HepG2 (cell line): Measurements from ENCODE around the gene GRM4. TPM values are rescaled to one million over a fixed set of nuclear protein-coding genes. Genes with fewer than 3 reads are reported as not detected.

Experiments used
- CBFB ChIP-seq: sonication (generic); formaldehyde crosslinking; IDR thresholded peaks from 2 replicates; pipeline ENCODE4 v1.4.0; 2020; ENCODE audit warnings: missing genetic modification reagents
- CBX5 ChIP-seq: sonication (generic); formaldehyde crosslinking; IDR thresholded peaks from 2 replicates; pipeline ENCODE4 v1.4.0; 2020; ENCODE audit warnings: missing genetic modification reagents, borderline replicate concordance
- ELF1 ChIP-seq: sonication (generic); formaldehyde crosslinking; IDR thresholded peaks from 2 replicates; pipeline ENCODE4 v1.4.0; 2020; ENCODE audit warnings: missing genetic modification reagents
- ERF ChIP-seq: IDR thresholded peaks from 2 replicates; pipeline ENCODE4 v1.6.1; 2018; ENCODE audit warnings: missing biosample characterization, missing genetic modification reagents
- ETV6 ChIP-seq: sonication (generic); formaldehyde crosslinking; conservative IDR thresholded peaks from 2 replicates; pipeline ENCODE4 v1.4.0; 2020; ENCODE audit warnings: missing genetic modification reagents
- GABPB1 ChIP-seq: IDR thresholded peaks from 2 replicates; pipeline ENCODE4 v1.6.1; 2016; ENCODE audit warnings: mild to moderate bottlenecking, missing genetic modification reagents, moderate library complexity, missing compliant biosample characterization
- GATAD1 ChIP-seq: IDR thresholded peaks from 2 replicates; pipeline ENCODE4 v1.6.1; 2016; ENCODE audit warnings: missing genetic modification reagents, missing compliant biosample characterization
- HDAC2 ChIP-seq: sonication (generic); formaldehyde crosslinking; IDR thresholded peaks from 2 replicates; pipeline ENCODE4 v1.4.0; 2020; ENCODE audit warnings: missing genetic modification reagents
- KLF11 ChIP-seq: IDR thresholded peaks from 2 replicates; pipeline ENCODE4 v1.6.1; 2016; ENCODE audit warnings: missing compliant biosample characterization
- KLF12 ChIP-seq: sonication (generic); formaldehyde crosslinking; IDR thresholded peaks from 2 replicates; pipeline ENCODE4 v1.4.0; 2020; ENCODE audit warnings: missing genetic modification reagents, borderline replicate concordance
- MIER2 ChIP-seq: IDR thresholded peaks from 2 replicates; pipeline ENCODE4 v1.6.1; 2016; ENCODE audit warnings: missing biosample characterization, missing genetic modification reagents
- MTA3 ChIP-seq: sonication (generic); formaldehyde crosslinking; IDR thresholded peaks from 2 replicates; pipeline ENCODE4 v1.4.0; 2020; ENCODE audit warnings: missing genetic modification reagents
- MXD3 ChIP-seq: IDR thresholded peaks from 2 replicates; pipeline ENCODE4 v1.6.1; 2016; ENCODE audit warnings: mild to moderate bottlenecking, missing biosample characterization, missing genetic modification reagents
- PHF5A ChIP-seq: IDR thresholded peaks from one replicate; pipeline ENCODE4 v1.6.1; 2018; ENCODE audit warnings: low read depth, missing genetic modification reagents; ENCODE audit not compliant: unreplicated experiment
- RXRB ChIP-seq: IDR thresholded peaks from 2 replicates; pipeline ENCODE4 v1.6.1; 2016; ENCODE audit warnings: borderline replicate concordance, missing genetic modification reagents, missing compliant biosample characterization
- SMAD3 ChIP-seq: sonication (generic); formaldehyde crosslinking; IDR thresholded peaks from 2 replicates; pipeline ENCODE4 v1.4.0; 2020; ENCODE audit warnings: missing genetic modification reagents
- SNAPC2 ChIP-seq: sonication (generic); formaldehyde crosslinking; IDR thresholded peaks from 2 replicates; pipeline ENCODE4 v1.8.1; 2022; ENCODE audit warnings: mild to moderate bottlenecking, missing genetic modification reagents
- ZBTB26 ChIP-seq: IDR thresholded peaks from 2 replicates; pipeline ENCODE4 v1.6.1; 2016; ENCODE audit warnings: missing compliant biosample characterization, missing genetic modification reagents, borderline replicate concordance
- ZNF557 ChIP-seq: sonication (generic); formaldehyde crosslinking; IDR thresholded peaks from 2 replicates; pipeline ENCODE4 v1.4.0; 2020; ENCODE audit warnings: missing genetic modification reagents
- ZNF615 ChIP-seq: sonication (generic); formaldehyde crosslinking; IDR thresholded peaks from 2 replicates; pipeline ENCODE4 v1.5.0; 2020; ENCODE audit warnings: mild to moderate bottlenecking, missing genetic modification reagents, borderline replicate concordance
- ZNF674 ChIP-seq: sonication (generic); formaldehyde crosslinking; IDR thresholded peaks from 2 replicates; pipeline ENCODE4 v1.5.0; 2020; ENCODE audit warnings: low read depth, mild to moderate bottlenecking, missing genetic modification reagents
- ZNF839 ChIP-seq: sonication (generic); formaldehyde crosslinking; IDR thresholded peaks from 2 replicates; pipeline ENCODE4 v1.4.0; 2020; ENCODE audit warnings: missing genetic modification reagents, mild to moderate bottlenecking, borderline replicate concordance
- polyA plus RNA-seq, 8 experiments: library from polyadenylated mRNA; depleted of rRNA in 3 of 8; stranded (reverse) in 7 of 8; unstranded in 1 of 8; fragments of >200 nt; fragmentation: Illumina TruSeq in 4 of 8; extraction: Trizol in 4 of 8; gene quantifications; 2 replicates each; pipeline versions ENCODE4 v1.2.1 to v1.2.3, GENCODE V29; 2011 to 2016; ENCODE audit warnings: low read depth in 4 of 8, missing spikeins in 1 of 8, mixed read lengths in 1 of 8; ENCODE audit not compliant: insufficient read depth in 1 of 8
- total RNA-seq, 5 experiments: library from RNA; depleted of rRNA; stranded (reverse); fragments of >200 nt; fragmentation: Illumina TruSeq; extraction: Trizol; gene quantifications; 2 replicates each; pipeline ENCODE4 v1.2.3, GENCODE V29; 2016; ENCODE audit warnings: low read depth in 1 of 5
- TF ChIP-seq, protein P1 (sequence below): sonication (generic); formaldehyde crosslinking; IDR thresholded peaks from 2 replicates; pipeline ENCODE4 v1.5.1; 2020; ENCODE audit warnings: missing genetic modification reagents, mild to moderate bottlenecking, borderline replicate concordance
- TF ChIP-seq, protein P2 (sequence below): IDR thresholded peaks from 2 replicates; pipeline ENCODE4 v1.6.1; 2018; ENCODE audit warnings: missing genetic modification reagents, mild to moderate bottlenecking, missing compliant biosample characterization
- TF ChIP-seq, protein P3 (sequence below): sonication (generic); formaldehyde crosslinking; IDR thresholded peaks from 2 replicates; pipeline ENCODE4 v1.5.0; 2020; ENCODE audit warnings: mild to moderate bottlenecking, missing genetic modification reagents

Gene GRM4
- total and polyA plus RNA-seq, 2 of the 13 experiments (the other 11 are each of a cell fraction or from before 2014, with no cell fraction given): not detected

- TF ChIP-seq HDAC2 (CRISPR knock-in tag) (peak; percentile 72), ZNF557 (CRISPR knock-in tag) (0 out of 2 replicates have a peak, but pooled peaks have one; percentile 83), SNAPC2 (CRISPR knock-in tag) (no peak), MIER2 (CRISPR knock-in tag) (peak; percentile 99), MTA3 (CRISPR knock-in tag) (0 out of 2 replicates have a peak, but pooled peaks have one; percentile 50), KLF11 (peak; percentile 95), ELF1 (CRISPR knock-in tag) (0 out of 2 replicates have a peak, but pooled peaks have one; percentile 23), KLF12 (CRISPR knock-in tag) (peak; percentile 66; the same call in 1 of the 2 replicates), ERF (peak; percentile 93), CBX5 (CRISPR knock-in tag) (0 out of 2 replicates have a peak, but pooled peaks have one; percentile 50), ZBTB26 (CRISPR knock-in tag) (peak; percentile 78; the same call in 1 of the 2 replicates), ETV6 (CRISPR knock-in tag) (peak; percentile 93), GATAD1 (CRISPR knock-in tag) (peak; percentile 57; the same call in 1 of the 2 replicates), ZNF615 (CRISPR knock-in tag) (peak; percentile 73; the same call in 1 of the 2 replicates), CBFB (CRISPR knock-in tag) (no peak; the same call in 1 of the 2 replicates), PHF5A (CRISPR knock-in tag) (no peak), ZNF674 (CRISPR knock-in tag) (no peak), ZNF839 (CRISPR knock-in tag) (no peak), MXD3 (CRISPR knock-in tag) (peak; percentile 81; the same call in 1 of the 2 replicates), GABPB1 (CRISPR knock-in tag) (no peak), SMAD3 (peak; percentile 86), RXRB (CRISPR knock-in tag) (peak; percentile 66; the same call in 1 of the 2 replicates)
- TF ChIP-seq, protein P1, sequence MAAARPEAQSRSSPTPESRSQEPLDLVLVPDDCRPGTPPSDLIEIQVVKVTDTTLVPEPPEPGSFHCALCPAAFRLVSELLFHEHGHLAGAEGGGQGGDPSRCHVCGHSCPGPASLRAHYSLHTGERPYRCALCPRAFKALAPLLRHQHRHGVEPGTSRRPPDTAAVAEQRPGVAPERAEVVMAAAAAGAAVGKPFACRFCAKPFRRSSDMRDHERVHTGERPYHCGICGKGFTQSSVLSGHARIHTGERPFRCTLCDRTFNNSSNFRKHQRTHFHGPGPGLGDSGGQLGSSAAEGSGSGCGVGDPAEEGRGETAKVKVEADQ (CRISPR knock-in tag): no peak
- TF ChIP-seq, protein P2, sequence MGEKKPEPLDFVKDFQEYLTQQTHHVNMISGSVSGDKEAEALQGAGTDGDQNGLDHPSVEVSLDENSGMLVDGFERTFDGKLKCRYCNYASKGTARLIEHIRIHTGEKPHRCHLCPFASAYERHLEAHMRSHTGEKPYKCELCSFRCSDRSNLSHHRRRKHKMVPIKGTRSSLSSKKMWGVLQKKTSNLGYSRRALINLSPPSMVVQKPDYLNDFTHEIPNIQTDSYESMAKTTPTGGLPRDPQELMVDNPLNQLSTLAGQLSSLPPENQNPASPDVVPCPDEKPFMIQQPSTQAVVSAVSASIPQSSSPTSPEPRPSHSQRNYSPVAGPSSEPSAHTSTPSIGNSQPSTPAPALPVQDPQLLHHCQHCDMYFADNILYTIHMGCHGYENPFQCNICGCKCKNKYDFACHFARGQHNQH (CRISPR knock-in tag): 0 out of 2 replicates have a peak, but pooled peaks have one; percentile 52
- TF ChIP-seq, protein P3, sequence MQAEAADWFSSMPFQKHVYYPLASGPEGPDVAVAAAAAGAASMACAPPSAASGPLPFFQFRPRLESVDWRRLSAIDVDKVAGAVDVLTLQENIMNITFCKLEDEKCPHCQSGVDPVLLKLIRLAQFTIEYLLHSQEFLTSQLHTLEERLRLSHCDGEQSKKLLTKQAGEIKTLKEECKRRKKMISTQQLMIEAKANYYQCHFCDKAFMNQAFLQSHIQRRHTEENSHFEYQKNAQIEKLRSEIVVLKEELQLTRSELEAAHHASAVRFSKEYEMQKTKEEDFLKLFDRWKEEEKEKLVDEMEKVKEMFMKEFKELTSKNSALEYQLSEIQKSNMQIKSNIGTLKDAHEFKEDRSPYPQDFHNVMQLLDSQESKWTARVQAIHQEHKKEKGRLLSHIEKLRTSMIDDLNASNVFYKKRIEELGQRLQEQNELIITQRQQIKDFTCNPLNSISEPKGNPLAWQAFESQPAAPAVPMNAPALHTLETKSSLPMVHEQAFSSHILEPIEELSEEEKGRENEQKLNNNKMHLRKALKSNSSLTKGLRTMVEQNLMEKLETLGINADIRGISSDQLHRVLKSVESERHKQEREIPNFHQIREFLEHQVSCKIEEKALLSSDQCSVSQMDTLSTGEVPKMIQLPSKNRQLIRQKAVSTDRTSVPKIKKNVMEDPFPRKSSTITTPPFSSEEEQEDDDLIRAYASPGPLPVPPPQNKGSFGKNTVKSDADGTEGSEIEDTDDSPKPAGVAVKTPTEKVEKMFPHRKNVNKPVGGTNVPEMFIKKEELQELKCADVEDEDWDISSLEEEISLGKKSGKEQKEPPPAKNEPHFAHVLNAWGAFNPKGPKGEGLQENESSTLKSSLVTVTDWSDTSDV: no peak
These were observed 13.3 kb downstream of the GRM4 start (continued) for GRCh38 chr6:34132486-34133185.
